Muscle layer of duodenum (tissue), 2 donors: ENCODE data around the gene RPL9.
"Not testable (repeated sequence)": the region's sequence is repeated elsewhere in the genome, so short reads cannot be mapped to it uniquely, and the experiment has no call there.

Experiments
- H3K27ac ChIP-seq: one replicate; pipeline ENCODE4 v1.7.0; 2013; ENCODE audit warnings: mild to moderate bottlenecking, low read length
- H3K27me3 ChIP-seq: one replicate; pipeline ENCODE4 v1.7.0; 2013; ENCODE audit warnings: low read depth, mild to moderate bottlenecking, control low read depth, low read length
- H3K36me3 ChIP-seq, 2 donors: one replicate each; pipeline ENCODE4 v1.7.0; 2013; ENCODE audit warnings: low read length in 2 of 2, control low read depth in 1 of 2, mild to moderate bottlenecking in 1 of 2; ENCODE audit not compliant: insufficient read depth in 2 of 2, control insufficient read depth in 1 of 2
- H3K4me1 ChIP-seq, 2 donors: one replicate each; pipeline ENCODE4 v1.7.0; 2013; ENCODE audit warnings: low read length in 2 of 2, mild to moderate bottlenecking in 2 of 2, control low read depth in 1 of 2, moderate library complexity in 1 of 2; ENCODE audit not compliant: insufficient read depth in 2 of 2, control insufficient read depth in 1 of 2
- H3K4me3 ChIP-seq, 2 donors: one replicate each; pipeline ENCODE4 v1.7.0; 2013; ENCODE audit warnings: low read length in 2 of 2, low read depth in 1 of 2, mild to moderate bottlenecking in 1 of 2
- H3K9me3 ChIP-seq, 2 donors: one replicate each; pipeline ENCODE4 v1.7.0; 2013; ENCODE audit warnings: low read length in 2 of 2, control low read depth in 1 of 2, mild to moderate bottlenecking in 1 of 2; ENCODE audit not compliant: control insufficient read depth in 1 of 2
- donor health status: healthy.

The RPL9 gene

GRCh38 chr4:39415678-39416283 is 42.9 kb downstream of the RPL9 start:
- Histone ChIP-seq H3K9me3 (no peaks in the 10 kb centered on the region), H3K36me3 (no peaks in the 10 kb centered on the region), H3K4me1 (no peaks in the 10 kb centered on the region), H3K4me3 (no peak overlapping the region), H3K27ac (no peak overlapping the region), H3K27me3 (no peaks in the 10 kb centered on the region)

GRCh38 chr4:39411561-39411960 is 47.2 kb downstream of the RPL9 start:
- not testable (repeated sequence) for H3K4me1 ChIP-seq, H3K36me3 ChIP-seq, H3K27ac ChIP-seq, H3K4me3 ChIP-seq, H3K27me3 ChIP-seq, H3K9me3 ChIP-seq

GRCh38 chr4:39410415-39410814 is 48.3 kb downstream of the RPL9 start:
- H3K4me1 ChIP-seq: no peaks in the 10 kb centered on the region
- no peak overlapping the region for H3K4me3 ChIP-seq
- H3K36me3 ChIP-seq: no peaks in the 10 kb centered on the region
- no peak overlapping the region for H3K27ac ChIP-seq
- H3K27me3 ChIP-seq: no peaks in the 10 kb centered on the region
- H3K9me3 ChIP-seq: no peaks in the 10 kb centered on the region

- H3K36me3 ChIP-seq: no peaks in the 10 kb centered on the region
- no peak overlapping the region for H3K4me3 ChIP-seq
- H3K4me1 ChIP-seq: no peaks in the 10 kb centered on the region
- no peaks in the 10 kb centered on the region for H3K27me3 ChIP-seq
- H3K27ac ChIP-seq: no peak overlapping the region
- H3K9me3 ChIP-seq: no peaks in the 10 kb centered on the region
Measured at GRCh38 chr4:39407584-39407885, 51.2 kb downstream of the RPL9 start.

- H3K27ac ChIP-seq: no peak within 1 kb of the TSS
- H3K4me1 ChIP-seq: no peaks in the 10 kb centered on the region
- no peaks in the 10 kb centered on the region for H3K36me3 ChIP-seq
- H3K9me3 ChIP-seq: no peaks in the 10 kb centered on the region
- no peak within 1 kb of the TSS for H3K4me3 ChIP-seq
- H3K27me3 ChIP-seq: no peaks in the 10 kb centered on the region
Measured at GRCh38 chr4:39406763-39407583, 51.7 kb downstream of the RPL9 start, which contains the start of gene KLB. Gene KLB, plus strand, starts transcription at chr4:39406930. Its CDS starts 20 bp downstream, at chr4:39406950.
